Measurements from ENCODE around the gene CCDC13.

DNA sequence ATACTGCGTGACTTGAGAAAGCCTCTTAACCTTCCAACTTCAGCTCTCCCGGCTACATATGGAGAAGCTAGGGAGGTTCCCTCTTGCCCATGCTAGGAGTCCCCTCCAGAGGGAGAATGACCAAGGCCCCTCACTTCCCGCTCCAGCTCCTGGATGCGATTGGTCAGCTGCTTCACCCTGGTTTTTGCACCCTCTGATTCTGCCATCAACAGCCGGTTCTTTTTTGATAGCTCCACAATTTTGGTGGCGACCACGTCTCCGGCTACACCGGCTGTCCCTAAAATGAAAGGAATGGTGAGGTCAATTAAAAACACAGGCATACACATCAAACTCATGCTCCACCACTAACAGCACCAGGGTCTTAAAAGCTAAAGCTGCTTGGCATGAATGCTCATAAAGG lies 20.6 kb downstream of the CCDC13 start:
- TF ChIP-seq, protein P1, sequence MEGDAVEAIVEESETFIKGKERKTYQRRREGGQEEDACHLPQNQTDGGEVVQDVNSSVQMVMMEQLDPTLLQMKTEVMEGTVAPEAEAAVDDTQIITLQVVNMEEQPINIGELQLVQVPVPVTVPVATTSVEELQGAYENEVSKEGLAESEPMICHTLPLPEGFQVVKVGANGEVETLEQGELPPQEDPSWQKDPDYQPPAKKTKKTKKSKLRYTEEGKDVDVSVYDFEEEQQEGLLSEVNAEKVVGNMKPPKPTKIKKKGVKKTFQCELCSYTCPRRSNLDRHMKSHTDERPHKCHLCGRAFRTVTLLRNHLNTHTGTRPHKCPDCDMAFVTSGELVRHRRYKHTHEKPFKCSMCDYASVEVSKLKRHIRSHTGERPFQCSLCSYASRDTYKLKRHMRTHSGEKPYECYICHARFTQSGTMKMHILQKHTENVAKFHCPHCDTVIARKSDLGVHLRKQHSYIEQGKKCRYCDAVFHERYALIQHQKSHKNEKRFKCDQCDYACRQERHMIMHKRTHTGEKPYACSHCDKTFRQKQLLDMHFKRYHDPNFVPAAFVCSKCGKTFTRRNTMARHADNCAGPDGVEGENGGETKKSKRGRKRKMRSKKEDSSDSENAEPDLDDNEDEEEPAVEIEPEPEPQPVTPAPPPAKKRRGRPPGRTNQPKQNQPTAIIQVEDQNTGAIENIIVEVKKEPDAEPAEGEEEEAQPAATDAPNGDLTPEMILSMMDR (IDR thresholded peaks at IDR 0.05; ENCODE audit: low read depth, low read length, poor library complexity, severe bottlenecking): no peak
- TF ChIP-seq EZH2phosphoT487 (IDR thresholded peaks at IDR 0.05; ENCODE audit: borderline replicate concordance, low read length): no peak

Measured in DOHH2 (cell line).